Activated CD4-positive, alpha-beta T cell treated with anti-CD3 and anti-CD28 coated beads, Interleukin-2, amount 10 ng/mL, durations not matched to agents 7 days and 5 days (primary cell): ENCODE data around the gene ZNF618. TPM values are rescaled to one million over a fixed set of nuclear protein-coding genes. Genes with fewer than 3 reads are reported as not detected.

ENCODE experiments used
- CTCF ChIA-PET: fragments of 350-600 bp; sonication (Branson Sonifier 250); formaldehyde crosslinking; loops from one replicate; lab custom pipeline; 2021; ENCODE audit warnings: antibody characterized with exemption; lab: Charles Lee
- POLR2A ChIA-PET: fragments of 350-600 bp; sonication (Branson Sonifier 250); formaldehyde crosslinking; loops from one replicate; lab custom pipeline; 2021; ENCODE audit warnings: antibody characterized with exemption; lab: Charles Lee
- DNase-seq: peaks from one replicate; pipeline ENCODE4 v3.0.0-alpha.2; 2020
- H3K27ac Mint-ChIP-seq: one replicate; pipeline ENCODE4 v1.8.0; 2021; ENCODE audit warnings: mild to moderate bottlenecking, moderate library complexity, mixed read lengths
- H3K27me3 Mint-ChIP-seq: one replicate; pipeline ENCODE4 v1.8.0; 2021; ENCODE audit warnings: mixed read lengths
- H3K36me3 Mint-ChIP-seq: one replicate; pipeline ENCODE4 v1.8.0; 2021; ENCODE audit warnings: low read depth, mixed read lengths
- H3K4me1 Mint-ChIP-seq: one replicate; pipeline ENCODE4 v1.8.0; 2021; ENCODE audit warnings: mixed read lengths
- H3K4me3 Mint-ChIP-seq: one replicate; pipeline ENCODE4 v1.8.0; 2021; ENCODE audit warnings: mild to moderate bottlenecking, moderate library complexity, mixed read lengths
- H3K9me3 Mint-ChIP-seq: one replicate; pipeline ENCODE4 v1.8.0; 2021; ENCODE audit warnings: mixed read lengths
- total RNA-seq, 2 experiments: library from RNA; stranded (reverse); gene quantifications; one replicate each; pipeline ENCODE4 v1.2.3, GENCODE V29; 2021

ZNF618 gene
- total RNA-seq, 2 experiments from 2014 or later = 0.21 to 0.27 TPM

GRCh38 chr9:113886466-113886865 is 10.4 kb downstream of the ZNF618 start:
- DNase-seq = no peak
- CTCF ChIA-PET = no interaction called here
- peaks cover 3% of the 10 kb centered on the region for H3K36me3 Mint-ChIP-seq
- H3K4me3 Mint-ChIP-seq = peak overlapping the region; percentile 61
- no peaks in the 10 kb centered on the region for H3K27me3 Mint-ChIP-seq
- POLR2A ChIA-PET = no interaction called here
- H3K9me3 Mint-ChIP-seq = peaks cover 8% of the 10 kb centered on the region
- H3K4me1 Mint-ChIP-seq = peaks cover 21% of the 10 kb centered on the region
- peak overlapping the region; percentile 83 for H3K27ac Mint-ChIP-seq

- ChIA-PET POLR2A (no interaction called here), CTCF (interaction anchor here (0.6 kb wide), 1 partner anchor 26 kb away, joined by 3 read pairs; no protein-coding TSS in a partner anchor)
- H3K36me3 Mint-ChIP-seq = peaks cover 3% of the 10 kb centered on the region
- peaks cover 21% of the 10 kb centered on the region for H3K4me1 Mint-ChIP-seq
- H3K4me3 Mint-ChIP-seq = no peak overlapping the region
- peaks cover 8% of the 10 kb centered on the region for H3K9me3 Mint-ChIP-seq
- peak overlapping the region; percentile 7 for H3K27ac Mint-ChIP-seq
- no peaks in the 10 kb centered on the region for H3K27me3 Mint-ChIP-seq
- DNase-seq = no peak
These were observed 10.8 kb downstream of the ZNF618 start for GRCh38 chr9:113886933-113887332.

GRCh38 chr9:113887436-113887835 is 11.3 kb downstream of the ZNF618 start:
- H3K27me3 Mint-ChIP-seq = no peaks in the 10 kb centered on the region
- no peak overlapping the region for H3K4me3 Mint-ChIP-seq
- H3K27ac Mint-ChIP-seq = no peak overlapping the region
- CTCF ChIA-PET = interaction anchor here (0.6 kb wide), 1 partner anchor 26 kb away, joined by 3 read pairs; no protein-coding TSS in a partner anchor
- POLR2A ChIA-PET = no interaction called here
- peaks cover 8% of the 10 kb centered on the region for H3K9me3 Mint-ChIP-seq
- H3K36me3 Mint-ChIP-seq = peaks cover 3% of the 10 kb centered on the region
- no peak for DNase-seq
- peaks cover 21% of the 10 kb centered on the region for H3K4me1 Mint-ChIP-seq

- CTCF ChIA-PET = interaction anchor here (0.8 kb wide), 1 partner anchor 10 kb away, joined by 3 read pairs; no protein-coding TSS in a partner anchor
- peaks cover 21% of the 10 kb centered on the region for H3K4me1 Mint-ChIP-seq
- H3K9me3 Mint-ChIP-seq = peaks cover 8% of the 10 kb centered on the region
- H3K27ac Mint-ChIP-seq = no peak overlapping the region
- POLR2A ChIA-PET = no interaction called here
- H3K36me3 Mint-ChIP-seq = peaks cover 3% of the 10 kb centered on the region
- H3K4me3 Mint-ChIP-seq = no peak overlapping the region
- no peaks in the 10 kb centered on the region for H3K27me3 Mint-ChIP-seq
- no peak for DNase-seq
These were observed 12.2 kb downstream of the ZNF618 start for GRCh38 chr9:113888336-113888735.

- H3K4me1 Mint-ChIP-seq = peaks cover 21% of the 10 kb centered on the region
- H3K36me3 Mint-ChIP-seq = peaks cover 3% of the 10 kb centered on the region
- peaks cover 8% of the 10 kb centered on the region for H3K9me3 Mint-ChIP-seq
- H3K4me3 Mint-ChIP-seq = no peak overlapping the region
- ChIA-PET POLR2A (no interaction called here), CTCF (no interaction called here)
- H3K27ac Mint-ChIP-seq = no peak overlapping the region
- no peak for DNase-seq
- no peaks in the 10 kb centered on the region for H3K27me3 Mint-ChIP-seq
These were observed 12.9 kb downstream of the ZNF618 start for GRCh38 chr9:113888976-113889375.

GRCh38 chr9:113890704-113891103 is 14.6 kb downstream of the ZNF618 start:
- ChIA-PET CTCF (no interaction called here), POLR2A (no interaction called here)
- H3K36me3 Mint-ChIP-seq = peaks cover 3% of the 10 kb centered on the region
- DNase-seq = no peak
- H3K27ac Mint-ChIP-seq = no peak overlapping the region
- peaks cover 8% of the 10 kb centered on the region for H3K9me3 Mint-ChIP-seq
- H3K27me3 Mint-ChIP-seq = peaks cover 8% of the 10 kb centered on the region
- peaks cover 13% of the 10 kb centered on the region for H3K4me1 Mint-ChIP-seq
- no peak overlapping the region for H3K4me3 Mint-ChIP-seq

- Mint-ChIP-seq H3K4me3 (no peak overlapping the region), H3K27ac (no peak overlapping the region), H3K36me3 (no peaks in the 10 kb centered on the region), H3K9me3 (peaks cover 8% of the 10 kb centered on the region), H3K27me3 (peaks cover 9% of the 10 kb centered on the region), H3K4me1 (no peaks in the 10 kb centered on the region)
- ChIA-PET CTCF (no interaction called here), POLR2A (no interaction called here)
- no peak for DNase-seq
These were observed 16.9 kb downstream of the ZNF618 start for GRCh38 chr9:113892861-113893491.

- ChIA-PET POLR2A (no interaction called here), CTCF (no interaction called here)
- H3K36me3 Mint-ChIP-seq = no peaks in the 10 kb centered on the region
- no peaks in the 10 kb centered on the region for H3K4me1 Mint-ChIP-seq
- no peak overlapping the region for H3K4me3 Mint-ChIP-seq
- H3K27me3 Mint-ChIP-seq = peaks cover 11% of the 10 kb centered on the region
- H3K9me3 Mint-ChIP-seq = peaks cover 8% of the 10 kb centered on the region
- no peak overlapping the region for H3K27ac Mint-ChIP-seq
- no peak for DNase-seq
These were observed 18.1 kb downstream of the ZNF618 start for GRCh38 chr9:113894166-113894565.

- Mint-ChIP-seq H3K36me3 (no peaks in the 10 kb centered on the region), H3K4me3 (no peak overlapping the region), H3K27me3 (peaks cover 11% of the 10 kb centered on the region), H3K9me3 (peaks cover 3% of the 10 kb centered on the region), H3K27ac (no peak overlapping the region), H3K4me1 (no peaks in the 10 kb centered on the region)
- ChIA-PET POLR2A (no interaction called here), CTCF (no interaction called here)
- DNase-seq = no peak
These were observed 19.4 kb downstream of the ZNF618 start for GRCh38 chr9:113895526-113895925.

GRCh38 chr9:113896713-113897112 is 20.6 kb downstream of the ZNF618 start:
- no peak overlapping the region for H3K4me3 Mint-ChIP-seq
- H3K9me3 Mint-ChIP-seq = no peaks in the 10 kb centered on the region
- ChIA-PET CTCF (no interaction called here), POLR2A (no interaction called here)
- H3K27me3 Mint-ChIP-seq = peaks cover 11% of the 10 kb centered on the region
- H3K27ac Mint-ChIP-seq = no peak overlapping the region
- no peaks in the 10 kb centered on the region for H3K36me3 Mint-ChIP-seq
- no peaks in the 10 kb centered on the region for H3K4me1 Mint-ChIP-seq
- no peak for DNase-seq

GRCh38 chr9:113898151-113898550 is 22.0 kb downstream of the ZNF618 start:
- CTCF ChIA-PET = interaction anchor here (1.1 kb wide), 1 partner anchor 10 kb away, joined by 3 read pairs; no protein-coding TSS in a partner anchor
- H3K27ac Mint-ChIP-seq = no peak overlapping the region
- H3K4me1 Mint-ChIP-seq = no peaks in the 10 kb centered on the region
- no peaks in the 10 kb centered on the region for H3K9me3 Mint-ChIP-seq
- H3K36me3 Mint-ChIP-seq = no peaks in the 10 kb centered on the region
- POLR2A ChIA-PET = no interaction called here
- DNase-seq = no peak
- peaks cover 13% of the 10 kb centered on the region for H3K27me3 Mint-ChIP-seq
- H3K4me3 Mint-ChIP-seq = no peak overlapping the region

GRCh38 chr9:113898596-113898995 is 22.5 kb downstream of the ZNF618 start:
- no peak overlapping the region for H3K27ac Mint-ChIP-seq
- DNase-seq = no peak
- H3K4me1 Mint-ChIP-seq = no peaks in the 10 kb centered on the region
- peaks cover 18% of the 10 kb centered on the region for H3K27me3 Mint-ChIP-seq
- POLR2A ChIA-PET = no interaction called here
- no peaks in the 10 kb centered on the region for H3K36me3 Mint-ChIP-seq
- H3K4me3 Mint-ChIP-seq = no peak overlapping the region
- CTCF ChIA-PET = interaction anchor here (1.1 kb wide), 1 partner anchor 10 kb away, joined by 3 read pairs; no protein-coding TSS in a partner anchor
- H3K9me3 Mint-ChIP-seq = no peaks in the 10 kb centered on the region

- Mint-ChIP-seq H3K36me3 (no peaks in the 10 kb centered on the region), H3K4me3 (no peak overlapping the region), H3K9me3 (peaks cover 4% of the 10 kb centered on the region), H3K4me1 (no peaks in the 10 kb centered on the region), H3K27me3 (peaks cover 22% of the 10 kb centered on the region), H3K27ac (no peak overlapping the region)
- ChIA-PET CTCF (no interaction called here), POLR2A (no interaction called here)
- no peak for DNase-seq
These were observed 23.1 kb downstream of the ZNF618 start for GRCh38 chr9:113899205-113899604.
